ENCODE data around the gene C1QL2. TPM values are rescaled to one million over a fixed set of nuclear protein-coding genes. Genes with fewer than 3 reads are reported as not detected.

C1QL2 gene
- total and polyA plus RNA-seq, 10 donors = not detected

DNA sequence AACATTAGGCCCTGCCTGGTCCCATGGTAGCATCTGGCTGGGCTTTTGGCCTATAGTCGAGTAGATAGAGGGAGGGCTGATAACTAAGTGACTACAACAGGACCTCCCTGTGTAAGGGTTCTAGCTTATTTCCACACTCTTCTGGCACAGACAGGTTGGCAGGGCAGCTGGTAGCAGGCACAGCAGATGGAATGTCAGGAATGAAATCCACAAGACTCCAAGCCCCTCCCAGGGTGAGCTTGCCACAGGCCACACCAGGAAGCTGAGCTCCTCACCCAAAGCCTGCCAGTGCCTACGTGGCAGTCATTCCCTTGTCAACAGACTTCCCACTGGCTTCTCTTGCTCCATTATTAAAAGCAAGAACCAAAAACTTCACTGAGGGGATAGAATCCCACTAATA, 20.7 kb upstream of the C1QL2 start:
- DNase-seq = no peak
- no peaks in the 10 kb centered on the region for H3K36me3 ChIP-seq
- no peaks in the 10 kb centered on the region for H3K27me3 ChIP-seq (replicated peaks in 1 of 7)
- WGBS, 5 donors = 76 to 82% (median 78%) methylated on average over 1 to 2 of the region's 2 CpGs
- intact Hi-C loops (cut with DNase I; ENCODE audit: low total_unique reads) = no loop called here
- no peak overlapping the region for H3K27ac ChIP-seq
- TF ChIP-seq POLR2AphosphoS5 (IDR thresholded peaks at IDR 0.05) = no peak
- TF ChIP-seq POLR2A (IDR thresholded peaks at IDR 0.05) = no peak
- TF ChIP-seq, protein P1, sequence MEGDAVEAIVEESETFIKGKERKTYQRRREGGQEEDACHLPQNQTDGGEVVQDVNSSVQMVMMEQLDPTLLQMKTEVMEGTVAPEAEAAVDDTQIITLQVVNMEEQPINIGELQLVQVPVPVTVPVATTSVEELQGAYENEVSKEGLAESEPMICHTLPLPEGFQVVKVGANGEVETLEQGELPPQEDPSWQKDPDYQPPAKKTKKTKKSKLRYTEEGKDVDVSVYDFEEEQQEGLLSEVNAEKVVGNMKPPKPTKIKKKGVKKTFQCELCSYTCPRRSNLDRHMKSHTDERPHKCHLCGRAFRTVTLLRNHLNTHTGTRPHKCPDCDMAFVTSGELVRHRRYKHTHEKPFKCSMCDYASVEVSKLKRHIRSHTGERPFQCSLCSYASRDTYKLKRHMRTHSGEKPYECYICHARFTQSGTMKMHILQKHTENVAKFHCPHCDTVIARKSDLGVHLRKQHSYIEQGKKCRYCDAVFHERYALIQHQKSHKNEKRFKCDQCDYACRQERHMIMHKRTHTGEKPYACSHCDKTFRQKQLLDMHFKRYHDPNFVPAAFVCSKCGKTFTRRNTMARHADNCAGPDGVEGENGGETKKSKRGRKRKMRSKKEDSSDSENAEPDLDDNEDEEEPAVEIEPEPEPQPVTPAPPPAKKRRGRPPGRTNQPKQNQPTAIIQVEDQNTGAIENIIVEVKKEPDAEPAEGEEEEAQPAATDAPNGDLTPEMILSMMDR (IDR thresholded peaks at IDR 0.05 in 8 of 11, conservative IDR thresholded peaks at IDR 0.05 in 3 of 11) = no peak
- H3K4me1 ChIP-seq = peaks cover 0 to 7% (median 0%) of the 10 kb centered on the region in 6 donors
- H3K9me3 ChIP-seq = no peaks in the 10 kb centered on the region
- no peak overlapping the region for H3K4me3 ChIP-seq

DNA sequence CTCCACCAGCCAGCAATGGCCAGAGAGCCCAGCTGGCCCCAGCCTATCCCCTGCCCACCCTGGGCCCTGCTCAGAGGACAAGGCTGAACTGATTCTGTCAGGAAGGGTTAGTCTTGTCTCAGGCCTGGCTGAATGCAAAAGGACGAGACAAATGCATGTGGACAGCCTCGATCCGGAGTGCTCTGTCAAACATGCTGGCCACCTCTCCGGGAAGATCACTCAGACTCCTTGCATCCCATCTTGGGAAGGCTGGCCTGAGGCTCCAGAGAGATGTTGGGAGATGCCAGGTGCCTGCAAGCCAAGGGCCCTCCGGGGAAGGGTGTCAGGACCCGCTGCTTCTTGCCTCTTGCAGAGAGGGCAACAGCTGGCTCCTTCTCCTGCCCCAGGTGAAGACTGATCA, 20.2 kb upstream of the C1QL2 start:
- Histone ChIP-seq H3K27me3 (replicated peaks in 1 of 7) (no peaks in the 10 kb centered on the region), H3K9me3 (no peaks in the 10 kb centered on the region), H3K27ac (no peak overlapping the region), H3K36me3 (no peaks in the 10 kb centered on the region), H3K4me3 (no peak overlapping the region), H3K4me1 (peaks cover 0 to 7% (median 0%) of the 10 kb centered on the region in 6 donors)
- WGBS, 5 donors = 86 to 96% (median 89%) methylated on average over 5 to 6 of the region's 6 CpGs; no CpG with 5 or more reads in 1 of the 5 donors
- TF ChIP-seq, protein P1 (IDR thresholded peaks at IDR 0.05 in 8 of 11, conservative IDR thresholded peaks at IDR 0.05 in 3 of 11) = no peak
- no peak for TF ChIP-seq POLR2AphosphoS5 (IDR thresholded peaks at IDR 0.05)
- TF ChIP-seq POLR2A (IDR thresholded peaks at IDR 0.05) = no peak
- DNase-seq = no peak
- intact Hi-C loops (cut with DNase I; ENCODE audit: low total_unique reads) = no loop called here

DNA sequence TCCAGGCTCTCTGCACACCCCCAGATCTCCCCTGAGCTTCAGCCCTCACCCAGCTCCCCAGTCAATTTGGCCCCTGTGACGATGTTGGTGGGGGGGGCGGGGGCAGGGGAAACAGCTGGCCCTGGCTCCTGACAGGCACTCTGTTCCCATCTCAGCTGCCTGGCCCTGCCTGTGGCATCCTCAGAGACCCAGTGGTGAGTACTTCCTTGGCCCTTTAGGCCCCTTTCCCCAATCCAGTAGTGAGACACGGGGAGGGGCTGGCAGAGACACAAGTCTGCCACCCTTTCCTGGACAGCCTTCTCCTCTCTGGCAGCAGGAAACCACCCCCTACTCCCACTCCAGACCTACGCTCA, 19.3 kb upstream of the C1QL2 start:
- no peak for TF ChIP-seq POLR2A (IDR thresholded peaks at IDR 0.05)
- TF ChIP-seq POLR2AphosphoS5 (IDR thresholded peaks at IDR 0.05) = no peak
- TF ChIP-seq, protein P1 (IDR thresholded peaks at IDR 0.05 in 8 of 11, conservative IDR thresholded peaks at IDR 0.05 in 3 of 11) = no peak
- Histone ChIP-seq H3K27me3 (replicated peaks in 1 of 7) (no peaks in the 10 kb centered on the region), H3K9me3 (no peaks in the 10 kb centered on the region), H3K4me3 (no peak overlapping the region), H3K27ac (no peak overlapping the region), H3K36me3 (no peaks in the 10 kb centered on the region), H3K4me1 (peaks cover 0 to 7% (median 0%) of the 10 kb centered on the region in 6 donors)
- 51 to 64% (median 58%) methylated on average over 4 of the region's 4 CpGs for WGBS, 5 donors
- intact Hi-C loops (cut with DNase I; ENCODE audit: low total_unique reads) = no loop called here
- DNase-seq = no peak

DNA sequence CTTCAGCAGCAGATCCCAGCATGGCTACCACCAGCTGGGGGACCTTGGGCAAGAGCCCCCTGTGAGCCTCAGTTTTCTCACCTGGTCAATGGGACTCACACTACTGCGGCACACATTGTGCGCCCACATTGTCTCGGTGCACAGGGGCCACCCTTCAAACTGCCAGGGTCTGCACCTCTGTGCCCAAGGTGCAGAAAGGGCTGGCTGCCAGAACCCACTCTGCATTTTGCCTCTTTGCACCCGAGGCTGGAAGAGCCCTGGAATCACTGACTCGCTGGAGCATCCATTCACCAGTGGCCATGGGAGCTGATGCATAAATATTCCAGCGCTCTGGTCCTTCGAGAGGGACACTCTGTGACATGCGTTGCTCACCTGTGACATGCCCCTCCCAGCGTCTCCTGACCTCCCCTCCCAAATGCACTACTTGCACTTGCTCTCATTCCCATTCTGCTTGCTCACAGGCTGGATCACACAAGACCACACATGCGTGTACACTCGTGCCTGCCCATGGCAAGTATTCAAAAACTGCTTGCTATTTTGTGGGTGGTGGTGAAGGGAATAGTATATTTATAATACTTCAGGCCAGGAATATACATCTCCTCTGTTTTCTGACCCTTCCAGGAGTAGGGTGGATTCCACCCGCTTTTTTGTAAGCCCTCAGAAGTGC, 18.8 kb upstream of the C1QL2 start:
- H3K27me3 ChIP-seq (replicated peaks in 1 of 7) = no peaks in the 10 kb centered on the region
- H3K36me3 ChIP-seq = no peaks in the 10 kb centered on the region
- TF ChIP-seq, protein P1 (IDR thresholded peaks at IDR 0.05 in 8 of 11, conservative IDR thresholded peaks at IDR 0.05 in 3 of 11) = no peak
- no peak for TF ChIP-seq POLR2A (IDR thresholded peaks at IDR 0.05)
- TF ChIP-seq POLR2AphosphoS5 (IDR thresholded peaks at IDR 0.05) = no peak
- WGBS, 5 donors = 81 to 95% (median 92%) methylated on average over 11 to 12 of the region's 12 CpGs
- intact Hi-C loops (cut with DNase I; ENCODE audit: low total_unique reads) = no loop called here
- H3K27ac ChIP-seq = no peak overlapping the region
- peaks cover 0 to 7% (median 0%) of the 10 kb centered on the region in 6 donors for H3K4me1 ChIP-seq
- DNase-seq = no peak
- H3K9me3 ChIP-seq = no peaks in the 10 kb centered on the region
- H3K4me3 ChIP-seq = no peak overlapping the region

Data from spleen (tissue), 11 donors.